ENCODE data around the gene ACTR2. TPM values are rescaled to one million over a fixed set of nuclear protein-coding genes. Genes with fewer than 3 reads are reported as not detected.
"Not testable (repeated sequence)": the region's sequence is repeated elsewhere in the genome, so short reads cannot be mapped to it uniquely, and the experiment has no call there.

Gene ACTR2
- total RNA-seq, 1 donor from 2014 or later: 218 TPM

DNA sequence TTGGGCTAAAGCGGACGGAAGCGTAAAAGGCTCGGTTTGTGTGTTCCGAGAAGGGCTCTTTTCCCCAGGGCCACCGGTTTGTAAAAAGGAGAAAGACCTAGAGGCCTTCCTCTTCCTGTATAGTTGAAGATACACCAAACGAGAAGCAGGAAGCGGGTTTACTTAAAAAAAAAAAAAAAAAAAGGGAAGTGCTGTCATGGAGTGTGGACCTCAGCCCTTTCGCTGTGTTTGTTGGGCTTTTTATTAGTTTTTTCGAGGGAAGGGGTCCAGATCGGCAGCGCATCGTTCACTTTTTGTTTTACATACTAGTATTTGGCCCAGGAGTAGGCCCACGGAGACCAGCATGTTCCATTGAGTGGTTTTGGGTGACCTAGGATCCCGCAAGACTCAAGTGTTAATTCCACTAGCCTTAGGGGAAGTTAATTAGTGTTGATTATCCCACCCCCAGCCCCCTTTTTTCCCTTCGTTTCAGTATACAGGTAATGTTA, 676 bp downstream of the ACTR2 start:
- no peak for DNase-seq (ENCODE audit: low spot score)

DNA sequence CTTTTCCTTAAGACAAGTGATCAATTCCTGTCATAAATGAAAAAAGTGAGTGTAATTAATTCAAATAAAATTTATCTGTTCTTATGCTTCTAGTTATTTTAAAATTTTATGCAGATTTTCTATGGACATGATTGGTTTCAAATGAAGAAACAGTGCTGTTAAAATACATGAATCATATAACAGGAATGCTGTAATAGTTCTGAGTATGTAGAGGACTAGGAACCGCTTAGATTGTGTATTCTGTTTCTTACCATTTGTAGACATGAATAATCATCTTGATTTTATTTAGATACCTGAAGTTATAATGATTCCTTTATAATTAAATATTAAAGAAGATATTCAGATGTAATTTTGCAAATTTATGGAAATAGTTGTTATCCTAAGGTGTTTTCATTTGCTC, 3.5 kb downstream of the ACTR2 start:
- DNase-seq (ENCODE audit: low spot score): no peak

DNA sequence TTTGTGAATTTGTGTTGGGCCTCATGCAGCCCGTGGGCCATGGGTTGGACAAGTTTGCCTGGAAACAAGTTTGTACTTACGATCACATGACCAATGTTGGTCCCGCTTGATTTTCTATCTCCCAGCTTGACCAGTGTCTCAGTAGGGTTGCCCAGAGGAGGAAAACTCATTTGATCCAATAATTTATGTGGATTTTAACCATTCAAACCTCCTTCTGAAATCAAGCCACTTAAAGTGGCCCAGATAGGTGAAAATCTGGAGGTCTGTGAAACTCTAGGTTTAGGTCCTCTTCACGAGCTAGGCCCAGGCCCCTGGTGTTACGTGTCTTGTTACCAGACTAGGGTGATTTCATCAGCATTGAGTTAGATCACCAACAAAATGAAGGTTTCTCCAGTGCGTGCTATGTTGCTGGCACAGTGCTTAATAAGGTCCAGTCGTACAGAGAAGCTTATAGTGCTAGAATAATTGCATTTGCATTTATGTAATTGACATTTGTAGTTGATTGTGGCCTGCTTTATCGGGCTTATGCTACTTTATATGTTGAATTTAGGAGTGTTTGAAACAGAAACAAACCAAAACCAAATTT, 4.4 kb downstream of the ACTR2 start:
- no peak for DNase-seq (ENCODE audit: low spot score)

DNA sequence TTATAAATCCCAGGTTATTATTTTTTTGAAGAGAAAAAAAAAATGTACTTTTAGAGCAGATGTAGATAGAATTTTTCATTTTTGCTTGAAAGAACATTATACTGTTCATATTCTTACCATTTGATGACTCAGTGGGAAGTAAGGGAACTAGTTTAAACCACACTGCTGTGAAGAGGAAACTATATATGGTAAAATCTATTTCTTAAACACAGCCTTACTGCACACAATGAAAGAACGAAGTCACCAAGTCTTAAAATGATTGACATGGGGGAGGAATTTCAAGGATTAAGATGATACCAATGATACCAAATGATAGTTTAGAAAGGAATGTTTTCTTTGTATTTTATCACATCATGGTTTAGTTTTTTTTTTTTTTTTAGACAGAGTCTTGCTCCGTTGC, 5.0 kb downstream of the ACTR2 start:
- no peak for DNase-seq (ENCODE audit: low spot score)

DNA sequence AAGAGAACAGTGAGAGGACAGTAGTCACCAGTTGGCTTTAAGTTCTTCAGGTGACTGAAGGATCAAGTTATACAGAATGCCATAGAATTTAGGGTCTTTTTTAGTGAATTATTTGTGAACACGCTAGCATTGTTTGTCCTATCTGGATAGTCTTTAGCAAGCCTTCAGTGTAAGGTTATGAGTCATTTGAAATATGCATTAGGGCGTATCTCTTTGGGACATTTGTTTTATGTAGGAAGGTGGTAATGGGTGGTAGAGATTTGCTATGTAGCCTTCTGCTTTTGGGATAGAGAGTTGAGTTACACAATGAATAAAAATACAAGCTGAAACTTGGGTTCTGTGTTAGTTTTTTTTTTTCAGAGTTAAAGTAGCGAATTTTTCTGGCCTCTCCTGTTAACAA, 13.0 kb downstream of the ACTR2 start:
- no peak for DNase-seq (ENCODE audit: low spot score)

DNA sequence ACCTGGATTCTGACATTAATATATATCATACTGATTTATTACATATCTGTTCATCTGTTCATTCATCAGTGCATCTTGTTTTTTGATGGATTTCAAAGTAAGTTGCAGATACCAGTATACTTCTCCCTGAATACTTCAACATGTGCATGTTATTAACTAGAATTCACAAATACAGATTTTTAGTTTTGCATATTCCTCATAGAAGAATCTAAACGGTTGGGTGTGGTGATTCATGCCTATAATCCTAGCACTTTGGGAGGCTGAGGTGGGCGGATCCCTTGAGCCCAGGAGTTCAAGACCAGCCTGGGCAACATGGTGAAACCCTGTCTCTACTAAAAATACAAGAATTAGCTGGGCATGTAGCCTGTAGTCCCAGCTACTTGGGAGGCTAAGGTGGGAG, 16.8 kb downstream of the ACTR2 start:
- DNase-seq (ENCODE audit: low spot score): not testable (repeated sequence)

DNA sequence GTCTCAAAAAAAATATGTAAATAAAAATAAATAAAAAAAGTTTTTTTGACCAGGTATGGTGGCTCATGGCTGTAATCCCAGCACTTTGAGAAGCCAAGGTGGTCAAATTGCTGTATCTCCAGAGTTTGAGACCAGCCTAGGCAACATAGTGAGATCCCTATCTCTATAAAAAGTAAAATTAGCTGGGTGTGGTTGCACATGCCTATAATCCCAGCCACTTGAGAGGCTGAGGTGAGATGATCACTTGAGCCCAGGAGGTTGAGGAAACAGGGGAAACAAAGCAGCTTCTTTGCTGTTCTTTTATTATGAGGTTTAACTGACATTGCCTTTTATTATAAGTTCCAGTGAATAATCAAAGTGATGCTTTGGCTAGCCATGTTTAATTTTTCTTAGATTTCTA, 25.0 kb downstream of the ACTR2 start:
- DNase-seq (ENCODE audit: low spot score): no peak

DNA sequence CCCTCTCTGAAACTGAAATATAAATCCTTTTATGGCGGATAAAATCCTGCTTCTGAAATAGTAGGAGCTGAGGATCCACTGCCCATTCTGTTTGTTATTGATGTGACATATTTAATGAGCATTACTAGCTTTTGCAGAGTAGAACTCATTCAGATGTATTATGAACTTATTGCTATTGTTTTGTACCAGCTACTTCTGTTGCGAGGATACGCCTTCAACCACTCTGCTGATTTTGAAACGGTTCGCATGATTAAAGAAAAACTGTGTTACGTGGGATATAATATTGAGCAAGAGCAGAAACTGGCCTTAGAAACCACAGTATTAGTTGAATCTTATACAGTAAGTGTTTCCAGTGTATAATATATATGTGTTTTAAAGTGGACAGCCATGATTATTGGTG, 27.7 kb downstream of the ACTR2 start:
- DNase-seq (ENCODE audit: low spot score): no peak

DNA sequence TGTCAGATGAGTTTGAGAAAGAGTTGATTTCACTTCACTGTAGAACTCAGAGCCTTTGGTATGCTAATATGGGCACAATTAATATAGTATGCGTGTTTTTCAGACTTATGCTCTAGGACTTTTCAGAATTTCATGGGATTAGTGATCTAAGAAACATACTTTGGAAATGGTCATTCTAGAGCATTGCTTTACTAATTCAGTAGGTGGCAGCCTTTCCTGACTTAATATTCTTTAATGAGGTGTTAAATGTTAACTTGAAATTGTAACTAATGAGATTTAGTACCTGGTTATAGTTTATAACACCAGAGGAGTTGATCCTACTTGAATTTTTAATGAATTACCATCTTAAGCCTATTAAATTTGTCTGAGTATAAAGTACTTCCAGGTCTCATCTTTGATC, 28.4 kb downstream of the ACTR2 start:
- DNase-seq (ENCODE audit: low spot score): no peak

DNA sequence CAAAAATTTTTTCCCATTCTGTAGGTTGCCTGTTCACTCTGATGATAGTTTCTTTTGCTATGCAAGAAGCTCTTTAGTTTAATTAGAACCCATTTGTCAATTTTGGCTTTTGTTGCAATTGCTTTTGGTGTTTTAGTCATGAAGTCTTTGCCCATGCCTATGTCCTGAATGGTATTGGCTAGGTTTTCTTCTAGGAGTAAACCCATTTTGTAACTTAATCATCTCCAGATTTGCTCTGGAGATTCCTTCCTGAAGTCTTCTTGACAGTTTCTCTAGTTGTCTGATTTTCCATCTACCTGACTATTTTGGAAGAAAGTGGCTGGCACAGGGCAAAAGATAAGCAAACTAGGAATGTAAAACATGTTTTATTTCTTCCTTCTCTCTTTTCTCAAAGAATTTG, 30.2 kb downstream of the ACTR2 start:
- DNase-seq (ENCODE audit: low spot score): not testable (repeated sequence)

DNA sequence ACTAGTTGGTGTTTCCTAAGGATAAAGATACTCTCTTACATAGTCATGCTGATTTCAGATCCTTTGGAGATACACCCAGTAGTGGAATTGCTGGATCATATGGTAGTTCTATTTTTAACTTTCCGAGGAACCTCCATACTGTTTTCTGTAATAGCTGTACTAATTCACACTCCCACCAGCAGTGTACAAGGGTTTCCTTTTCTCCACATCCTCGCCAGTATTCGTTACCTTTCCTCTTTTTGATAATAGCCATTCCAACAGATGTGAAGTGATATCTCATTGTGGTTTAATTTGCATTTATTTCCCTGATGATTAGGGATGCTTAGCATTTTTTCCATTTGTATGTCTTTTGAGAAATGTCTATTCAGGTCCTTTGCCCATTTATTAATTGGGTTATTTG, 34.0 kb downstream of the ACTR2 start:
- DNase-seq (ENCODE audit: low spot score): no peak

DNA sequence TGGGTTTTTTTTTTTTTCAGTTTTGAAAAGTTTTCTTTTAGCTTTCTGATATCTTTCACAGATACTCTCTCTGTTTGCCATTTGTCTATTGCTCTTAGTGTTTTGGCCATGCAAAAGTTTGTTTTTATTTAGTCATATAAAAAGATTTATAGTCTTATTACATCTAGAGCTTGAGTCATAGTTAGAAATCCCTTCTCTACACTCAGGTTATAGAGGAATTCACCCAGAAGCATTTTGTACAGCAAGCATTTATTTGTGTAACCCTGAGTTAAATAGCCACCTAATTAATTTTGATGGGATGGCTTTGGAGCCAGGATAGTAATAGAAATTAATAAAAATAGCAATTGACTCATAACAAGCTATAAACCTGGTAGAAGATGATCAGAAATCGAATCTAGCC, 35.6 kb downstream of the ACTR2 start:
- no peak for DNase-seq (ENCODE audit: low spot score)

DNA sequence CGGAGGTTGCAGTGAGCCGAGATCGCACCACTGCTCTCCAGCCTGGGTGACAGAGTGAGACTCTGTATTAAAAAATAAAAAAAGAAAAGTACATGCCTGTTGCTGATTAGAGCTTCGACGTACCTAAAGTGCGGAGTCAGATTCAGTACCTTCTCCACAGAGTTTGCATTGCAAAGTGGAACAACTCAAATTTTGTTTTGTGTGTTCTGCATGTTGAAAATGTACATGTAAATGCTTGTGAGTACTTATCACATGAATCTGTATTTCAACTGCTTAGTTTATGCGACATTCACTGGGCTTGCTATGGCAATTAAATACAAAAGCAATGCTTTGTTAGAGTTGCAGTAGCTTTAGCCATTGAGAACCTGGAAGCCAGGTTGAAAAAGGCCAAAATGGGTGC, 36.4 kb downstream of the ACTR2 start:
- no peak for DNase-seq (ENCODE audit: low spot score)

DNA sequence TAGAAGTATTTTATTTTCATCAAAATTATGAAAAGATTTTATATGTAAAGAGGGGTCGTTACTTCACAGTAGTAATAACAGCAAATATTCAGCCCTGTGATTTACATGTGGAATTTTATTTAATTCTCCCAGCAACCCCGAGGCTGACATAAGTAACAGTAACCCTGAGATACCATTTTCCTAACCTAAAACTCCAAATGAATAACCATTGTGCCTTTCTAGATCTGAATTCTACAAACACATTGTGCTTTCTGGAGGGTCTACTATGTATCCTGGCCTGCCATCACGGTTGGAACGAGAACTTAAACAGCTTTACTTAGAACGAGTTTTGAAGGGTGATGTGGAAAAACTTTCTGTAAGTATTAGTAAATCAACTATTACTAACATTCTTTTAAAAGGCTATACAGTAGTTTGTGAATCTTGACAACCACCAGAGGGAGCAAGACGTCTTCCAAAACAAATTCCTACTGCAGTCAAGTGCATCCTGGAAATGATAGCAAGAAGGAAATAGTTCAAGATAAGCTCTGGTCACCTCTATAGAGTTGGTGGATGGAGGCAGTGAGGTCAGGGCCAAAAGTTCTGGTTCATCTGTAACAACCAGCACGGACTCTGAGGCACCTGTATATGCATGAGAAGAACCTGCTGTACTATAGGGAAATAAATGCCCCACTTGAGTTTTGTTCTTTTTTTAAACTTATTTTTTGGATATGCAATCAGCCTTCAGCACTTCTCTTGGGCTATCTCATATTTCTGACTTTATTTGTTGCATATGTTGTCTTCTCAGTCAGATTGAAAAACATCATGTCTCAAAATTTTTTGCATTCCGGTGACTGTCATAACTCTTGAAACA, 37.4 kb downstream of the ACTR2 start:
- no peak for DNase-seq (ENCODE audit: low spot score)

DNA sequence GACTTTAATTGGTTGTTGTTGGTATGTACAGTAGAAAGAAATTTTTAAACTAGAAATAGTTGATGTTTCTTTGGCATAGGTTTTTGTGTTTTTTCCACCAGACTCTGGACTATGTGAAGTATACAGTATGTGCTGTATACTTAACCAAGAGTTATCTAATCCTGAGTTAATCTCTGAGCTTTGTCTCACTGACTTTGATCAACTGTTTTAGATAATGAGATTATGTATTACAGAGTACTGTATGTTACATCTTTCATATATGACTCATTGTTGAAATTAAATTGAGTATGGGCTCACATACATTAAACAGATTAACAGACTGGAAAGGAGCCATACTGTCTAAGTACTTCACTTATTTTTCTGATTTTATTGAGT, 38.0 kb downstream of the ACTR2 start:
- DNase-seq (ENCODE audit: low spot score): no peak

DNA sequence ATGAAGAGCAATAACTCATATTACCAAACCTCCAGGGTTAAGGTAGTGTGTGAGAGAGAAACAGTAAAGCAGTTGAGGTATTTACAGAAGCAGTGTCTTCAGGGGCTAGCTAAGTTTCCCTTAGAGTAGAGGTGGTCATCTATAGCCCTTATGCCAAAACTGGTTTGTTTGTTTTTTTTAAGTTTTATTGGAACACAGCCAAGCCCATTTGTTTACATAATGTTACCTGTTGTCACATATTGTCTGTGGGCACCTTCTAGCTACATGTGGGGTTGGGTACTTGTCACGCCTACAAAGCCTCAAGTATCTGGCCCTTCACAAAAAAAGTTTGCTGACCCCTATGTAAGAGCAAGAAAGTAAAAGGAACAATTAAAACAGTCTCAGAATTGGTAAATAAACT, 39.4 kb downstream of the ACTR2 start:
- DNase-seq (ENCODE audit: low spot score): no peak

DNA sequence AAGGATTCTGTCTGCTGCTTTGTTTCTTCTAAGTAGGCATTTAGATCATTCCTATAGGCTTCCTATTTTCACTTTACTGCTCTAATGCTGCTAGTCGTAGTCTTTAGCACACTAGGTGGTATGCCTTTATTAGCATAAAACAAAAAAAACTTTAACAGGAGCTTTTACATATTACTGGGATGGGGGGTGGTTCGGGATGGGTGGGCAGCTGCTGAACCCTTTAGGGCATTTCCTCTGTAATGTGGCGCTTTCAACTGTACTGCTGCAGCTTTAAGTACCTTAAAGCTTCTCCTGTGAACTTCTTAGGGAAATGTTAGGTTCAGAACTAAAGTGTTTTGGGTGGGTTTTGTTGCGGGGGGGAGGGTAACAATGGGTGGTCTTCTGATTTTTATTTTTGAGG, 41.3 kb downstream of the ACTR2 start:
- no peak for DNase-seq (ENCODE audit: low spot score)

DNA sequence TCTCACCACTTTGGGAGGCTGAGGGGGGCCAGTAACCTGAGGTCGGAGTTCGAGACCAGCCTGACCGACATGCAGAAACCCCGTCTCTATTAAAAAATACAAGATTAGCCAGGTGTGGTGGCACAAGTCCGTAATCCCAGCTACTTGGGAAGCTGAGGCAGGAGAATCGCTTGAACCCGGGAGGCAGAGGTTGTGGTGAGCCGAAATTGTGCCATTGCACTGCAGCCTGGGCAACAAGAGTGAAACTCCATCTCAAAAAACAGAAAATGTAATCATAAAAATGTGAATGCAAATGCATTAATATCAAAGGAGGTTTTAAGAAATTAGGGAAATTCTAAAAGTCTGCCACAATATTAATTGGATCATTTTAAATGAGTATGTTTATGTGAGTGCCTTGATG, 45.7 kb downstream of the ACTR2 start:
- DNase-seq (ENCODE audit: low spot score): no peak

DNA sequence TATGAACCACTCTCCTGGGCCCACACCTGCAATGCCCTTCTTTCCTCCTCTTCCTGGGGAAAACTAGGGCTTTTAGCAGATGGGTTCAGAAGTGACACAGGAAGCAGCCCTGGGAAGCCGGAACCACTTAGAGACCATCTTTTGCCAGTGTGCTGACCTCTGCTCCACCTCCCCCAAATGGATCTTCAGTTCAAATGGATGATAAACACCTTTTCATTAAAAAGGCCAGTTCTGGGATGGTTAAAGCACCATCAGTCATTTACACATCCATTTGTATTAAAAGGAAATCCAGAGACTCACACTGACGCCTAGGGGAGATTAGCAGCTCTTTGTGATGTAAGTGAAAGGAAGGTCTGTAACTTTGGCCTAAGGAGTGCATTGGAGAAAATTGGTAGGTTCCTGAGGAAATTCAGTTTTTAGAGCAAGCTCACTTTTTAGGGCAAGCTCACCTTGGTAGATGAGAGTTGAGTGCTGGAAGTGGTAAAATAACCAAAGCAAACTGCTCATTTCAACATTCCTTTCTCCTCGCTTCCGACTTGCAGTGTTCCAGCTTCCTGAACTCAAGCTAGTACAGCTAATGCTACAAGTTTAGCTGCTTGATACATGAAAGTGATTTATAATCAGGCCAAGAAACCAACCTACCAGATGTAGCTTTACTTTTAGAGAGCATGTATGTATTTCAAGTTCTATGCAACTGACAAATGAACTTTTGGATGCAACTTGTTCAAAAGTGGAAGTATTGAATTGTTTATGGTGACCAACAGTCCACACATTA, 47.7 kb downstream of the ACTR2 start:
- DNase-seq (ENCODE audit: low spot score): no peak

DNA sequence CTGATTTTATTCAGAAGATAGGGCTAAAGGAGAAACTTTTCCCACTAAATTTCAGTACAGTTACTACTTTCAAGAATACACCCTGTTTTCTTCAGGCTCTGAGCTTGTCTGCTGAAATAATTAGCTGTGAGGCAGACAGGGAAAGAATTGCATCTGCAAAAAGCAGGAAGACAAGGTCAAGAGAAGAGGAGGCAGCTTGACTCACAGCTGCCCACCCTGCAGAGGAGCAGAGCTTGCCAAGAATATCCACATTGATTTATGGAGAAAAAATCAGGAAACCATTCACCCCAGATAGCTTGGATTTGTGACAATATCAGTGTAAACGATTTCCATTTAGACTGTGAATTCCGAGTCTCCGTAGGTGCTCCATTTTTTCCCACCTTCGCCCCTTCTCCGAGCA, 49.0 kb downstream of the ACTR2 start:
- no peak for DNase-seq (ENCODE audit: low spot score)

DNA sequence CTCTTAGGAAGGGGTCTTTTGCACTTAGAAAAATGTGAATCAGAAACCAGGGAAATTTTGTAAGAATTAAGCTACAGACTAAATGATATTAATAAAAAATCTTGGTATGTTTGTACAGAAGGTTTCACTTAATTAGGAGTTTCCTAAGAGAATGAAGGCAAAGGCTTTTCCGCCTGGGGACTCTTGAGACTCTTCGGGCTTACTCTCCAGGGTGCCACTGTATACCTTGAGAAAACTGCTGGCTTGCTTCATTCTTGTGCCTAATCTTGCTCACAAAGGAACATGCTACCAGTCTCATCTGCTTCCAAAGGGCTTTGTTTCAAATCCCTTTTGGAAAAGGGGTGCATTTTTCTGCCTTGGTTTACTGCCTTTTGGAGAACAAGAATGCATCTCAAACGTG, 49.5 kb downstream of the ACTR2 start:
- DNase-seq (ENCODE audit: low spot score): no peak

DNA sequence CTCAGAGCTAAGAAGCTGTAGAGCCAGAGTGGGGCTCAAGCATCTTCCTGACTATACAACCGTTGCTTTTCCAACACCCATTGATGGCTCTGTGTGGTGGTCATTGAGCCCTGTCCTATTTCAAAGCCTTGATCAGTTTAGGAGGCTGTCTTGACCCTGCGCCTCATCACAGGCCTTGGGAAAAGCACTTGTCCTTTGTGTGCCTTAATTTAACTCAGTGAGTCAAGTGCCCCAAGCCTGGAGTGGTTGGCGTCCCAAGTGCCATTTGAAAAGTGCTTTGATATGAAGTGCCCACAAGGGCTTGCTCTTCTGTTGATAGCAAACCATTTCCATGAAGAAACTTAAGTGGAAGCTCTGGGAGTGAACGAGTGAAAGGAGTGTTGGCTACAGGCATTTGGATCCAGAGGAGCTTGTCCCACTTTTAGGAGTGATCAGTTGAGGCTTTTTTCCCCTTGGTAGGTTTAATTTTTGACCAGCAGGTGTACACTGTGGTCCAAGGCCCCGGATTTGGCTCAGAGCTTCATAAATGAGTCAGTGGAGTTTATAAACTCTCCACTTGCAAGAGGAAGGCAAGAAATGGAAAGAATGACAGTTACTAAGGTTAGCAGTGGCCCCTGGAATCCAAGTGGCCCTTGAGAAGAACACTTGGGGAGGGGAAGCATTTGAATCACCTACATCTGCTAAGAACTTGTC, 50.3 kb downstream of the ACTR2 start:
- DNase-seq (ENCODE audit: low spot score): no peak
